Ishikawa (cell line): ENCODE results near the gene ZNF74.

Experiments
- CEBPB ChIP-seq: IDR thresholded peaks from 2 replicates; pipeline ENCODE4 v1.6.1; 2012
- CREB1 ChIP-seq: IDR thresholded peaks from 2 replicates; pipeline ENCODE4 v1.6.1; 2012; ENCODE audit warnings: low read depth
- EGR1 ChIP-seq: IDR thresholded peaks from 2 replicates; pipeline ENCODE4 v1.6.1; 2012
- EP300 ChIP-seq: IDR thresholded peaks from 2 replicates; pipeline ENCODE4 v1.6.1; 2012; ENCODE audit warnings: borderline replicate concordance
- FOXM1 ChIP-seq: IDR thresholded peaks from 2 replicates; pipeline ENCODE4 v1.6.1; 2012; ENCODE audit warnings: low read depth, borderline replicate concordance
- MAX ChIP-seq: IDR thresholded peaks from 2 replicates; pipeline ENCODE4 v1.6.1; 2012
- NFIC ChIP-seq: IDR thresholded peaks from 2 replicates; pipeline ENCODE4 v1.6.1; 2012
- RAD21 ChIP-seq: IDR thresholded peaks from 2 replicates; pipeline ENCODE4 v1.6.1; 2012; ENCODE audit warnings: low read depth
- REST ChIP-seq: IDR thresholded peaks from 2 replicates; pipeline ENCODE4 v1.6.1; 2012; ENCODE audit warnings: low read depth, mild to moderate bottlenecking
- TAF1 ChIP-seq: IDR thresholded peaks from 2 replicates; pipeline ENCODE4 v1.6.1; 2012; ENCODE audit warnings: low read depth, mild to moderate bottlenecking
- TCF12 ChIP-seq: IDR thresholded peaks from 2 replicates; pipeline ENCODE4 v1.6.1; 2012; ENCODE audit warnings: low read depth
- TEAD4 ChIP-seq: IDR thresholded peaks from 2 replicates; pipeline ENCODE4 v1.6.1; 2012
- USF1 ChIP-seq: IDR thresholded peaks from 2 replicates; pipeline ENCODE4 v1.6.1; 2012
- YY1 ChIP-seq: IDR thresholded peaks from 2 replicates; pipeline ENCODE4 v1.6.1; 2012; ENCODE audit warnings: low read depth
- ZBTB7A ChIP-seq: IDR thresholded peaks from 2 replicates; pipeline ENCODE4 v1.6.1; 2012; ENCODE audit warnings: low read depth

Gene ZNF74

DNA sequence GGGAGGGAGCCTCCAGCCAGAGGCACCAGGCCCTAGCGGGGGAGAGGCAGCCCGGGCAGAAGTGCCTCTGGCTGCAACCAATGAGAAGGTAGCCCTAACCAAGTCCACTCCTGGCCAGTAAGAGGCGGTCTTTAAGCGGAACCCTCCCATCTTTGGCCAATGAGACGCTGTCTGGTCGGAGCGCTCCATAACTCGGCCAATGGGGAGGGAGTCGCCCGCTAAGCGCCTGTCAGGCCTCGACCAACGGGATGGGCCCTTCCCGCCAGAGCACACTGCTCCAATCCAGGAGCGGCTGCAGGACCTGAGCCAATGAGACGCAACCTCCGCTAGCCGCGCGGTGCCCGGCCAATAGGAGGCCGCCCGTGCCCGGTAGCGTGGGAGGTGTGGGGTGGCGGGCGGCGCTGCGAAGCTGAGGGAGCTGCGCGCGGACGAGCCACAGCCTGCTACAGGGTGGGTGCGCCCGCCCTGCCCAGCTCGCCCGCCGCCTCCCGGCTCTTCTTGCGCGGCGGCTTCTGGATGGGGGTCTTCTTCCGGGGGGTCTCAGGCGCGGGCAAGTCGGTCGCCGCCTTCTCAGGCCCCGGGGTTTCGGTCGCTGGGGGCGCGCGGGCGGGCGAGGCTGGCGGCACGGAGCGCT lies 31.1 kb downstream of the ZNF74 start:
- TF ChIP-seq TEAD4 (no peak), TAF1 (no peak), EGR1 (no peak), FOXM1 (no peak), NFIC (no peak), REST (no peak), USF1 (no peak), TCF12 (no peak), EP300 (no peak), RAD21 (no peak), YY1 (no peak), ZBTB7A (no peak), CREB1 (no peak), MAX (no peak), CEBPB (no peak)

DNA sequence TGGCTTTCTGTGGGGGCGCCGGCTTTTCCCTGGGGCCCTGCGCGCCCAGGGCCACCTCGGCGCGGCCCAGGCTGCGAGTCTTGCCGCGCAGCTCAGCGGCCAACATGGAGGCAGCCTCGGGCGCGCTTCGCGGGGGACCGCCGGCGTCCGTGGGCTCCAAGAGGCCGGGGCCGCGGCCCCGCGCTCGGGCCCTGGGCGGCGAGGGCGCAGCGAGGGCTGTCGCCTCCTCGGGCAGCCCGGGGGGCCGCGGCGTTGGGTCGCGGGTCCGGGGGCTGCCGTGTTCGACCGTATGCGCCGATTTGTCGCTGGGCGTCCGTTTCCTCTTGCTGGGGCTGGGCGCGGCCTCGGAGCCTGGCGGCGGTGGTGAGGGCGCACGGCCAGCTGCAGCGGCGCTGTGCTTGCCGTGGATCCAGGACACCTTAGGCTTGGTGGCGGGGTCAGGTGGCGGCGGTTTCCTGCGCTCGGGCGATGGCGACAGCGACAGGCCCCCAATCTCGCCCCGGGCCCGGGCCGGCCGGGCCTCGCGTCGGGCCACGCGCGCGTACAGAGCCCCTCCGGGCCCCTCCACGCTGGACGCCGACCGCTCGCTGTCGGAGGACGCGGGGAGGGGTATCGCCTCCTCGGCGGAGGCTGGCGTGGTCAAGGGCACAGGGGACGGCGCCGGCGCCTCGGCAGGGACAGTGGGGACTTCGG lies 31.8 kb downstream of the ZNF74 start:
- TF ChIP-seq MAX (no peak), FOXM1 (no peak), YY1 (no peak), NFIC (no peak), EGR1 (no peak), CEBPB (no peak), TAF1 (no peak), USF1 (no peak), TCF12 (no peak), EP300 (no peak), RAD21 (no peak), TEAD4 (no peak), REST (no peak), ZBTB7A (no peak), CREB1 (no peak)

- TF ChIP-seq CEBPB (no peak), RAD21 (no peak), TCF12 (no peak), NFIC (no peak)
Measured at GRCh38 chr22:20426259-20426615, 32.3 kb downstream of the ZNF74 start.

DNA sequence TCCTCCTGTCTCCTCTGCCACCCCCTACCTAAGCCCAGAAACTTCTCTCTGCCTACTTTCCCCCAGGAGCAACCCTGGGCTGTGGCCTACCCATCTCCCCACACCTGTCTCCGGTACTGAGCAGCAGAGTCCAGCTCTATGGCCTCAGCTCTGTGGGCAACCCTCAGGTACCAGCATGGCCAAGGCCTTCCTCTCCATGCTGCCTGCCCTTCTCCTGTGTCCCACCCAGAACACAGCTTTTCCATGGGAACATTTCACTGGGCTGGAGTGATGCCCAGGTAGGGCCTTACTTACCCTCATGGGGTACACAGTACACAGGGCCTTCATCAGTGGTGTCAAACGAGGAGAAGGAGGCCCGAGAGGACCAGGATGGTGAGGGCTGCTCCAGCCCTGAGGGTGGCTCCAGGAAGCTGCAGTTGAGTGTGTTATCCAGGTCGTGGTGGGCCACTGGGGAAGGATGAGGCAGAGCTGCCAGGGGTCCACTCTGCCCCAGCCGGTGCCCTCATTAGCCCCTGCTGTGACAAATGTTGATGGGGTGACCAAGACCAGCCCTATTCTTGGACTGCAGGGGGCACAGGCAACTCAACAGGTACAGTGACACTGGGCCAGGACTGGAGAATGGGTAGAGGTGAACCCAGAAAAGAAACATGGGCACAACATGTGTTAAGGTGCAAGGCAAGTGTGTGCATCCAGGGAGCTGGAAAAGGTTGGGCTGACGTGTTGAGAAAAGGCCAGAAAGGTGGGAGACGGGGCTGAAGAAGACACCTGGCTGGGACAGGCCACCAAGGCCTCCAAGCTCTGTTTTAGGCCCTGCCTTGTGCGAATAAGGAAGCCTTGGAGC lies 33.4 kb downstream of the ZNF74 start:
- TF ChIP-seq CREB1 = no peak
- TF ChIP-seq TAF1 = no peak
- TF ChIP-seq ZBTB7A = no peak
- no peak for TF ChIP-seq EGR1
- no peak for TF ChIP-seq USF1
- TF ChIP-seq REST = no peak
- TF ChIP-seq NFIC = no peak
